KG1 (cell line): ENCODE results near the gene RIPOR3.
"Not testable (repeated sequence)": the region's sequence is repeated elsewhere in the genome, so short reads cannot be mapped to it uniquely, and the experiment has no call there.

ENCODE experiments used
- DNase-seq: peaks from one replicate; lab custom pipeline; 2025; lab: John Stamatoyannopoulos, UW

RIPOR3 gene

DNA sequence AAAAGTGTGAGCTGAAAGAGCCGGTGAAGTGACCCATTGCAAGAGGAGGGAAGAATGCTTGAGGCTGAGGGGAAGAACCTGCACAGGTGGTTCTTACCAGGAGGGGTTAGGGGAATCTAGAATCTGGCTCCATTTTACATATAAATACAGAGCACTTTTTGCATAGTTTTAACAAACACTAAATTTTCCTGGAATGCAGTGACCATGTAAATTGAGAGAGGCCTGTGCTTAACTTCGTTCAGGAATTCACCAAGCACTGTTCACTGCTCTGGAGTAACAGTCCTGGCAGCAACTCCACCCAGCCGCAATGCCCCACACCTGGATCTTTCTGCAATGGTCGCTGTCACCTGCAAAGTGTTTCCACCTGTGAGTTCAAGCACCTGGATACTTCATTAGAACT, 13.2 kb upstream of the RIPOR3 start:
- DNase-seq = no peak

DNA sequence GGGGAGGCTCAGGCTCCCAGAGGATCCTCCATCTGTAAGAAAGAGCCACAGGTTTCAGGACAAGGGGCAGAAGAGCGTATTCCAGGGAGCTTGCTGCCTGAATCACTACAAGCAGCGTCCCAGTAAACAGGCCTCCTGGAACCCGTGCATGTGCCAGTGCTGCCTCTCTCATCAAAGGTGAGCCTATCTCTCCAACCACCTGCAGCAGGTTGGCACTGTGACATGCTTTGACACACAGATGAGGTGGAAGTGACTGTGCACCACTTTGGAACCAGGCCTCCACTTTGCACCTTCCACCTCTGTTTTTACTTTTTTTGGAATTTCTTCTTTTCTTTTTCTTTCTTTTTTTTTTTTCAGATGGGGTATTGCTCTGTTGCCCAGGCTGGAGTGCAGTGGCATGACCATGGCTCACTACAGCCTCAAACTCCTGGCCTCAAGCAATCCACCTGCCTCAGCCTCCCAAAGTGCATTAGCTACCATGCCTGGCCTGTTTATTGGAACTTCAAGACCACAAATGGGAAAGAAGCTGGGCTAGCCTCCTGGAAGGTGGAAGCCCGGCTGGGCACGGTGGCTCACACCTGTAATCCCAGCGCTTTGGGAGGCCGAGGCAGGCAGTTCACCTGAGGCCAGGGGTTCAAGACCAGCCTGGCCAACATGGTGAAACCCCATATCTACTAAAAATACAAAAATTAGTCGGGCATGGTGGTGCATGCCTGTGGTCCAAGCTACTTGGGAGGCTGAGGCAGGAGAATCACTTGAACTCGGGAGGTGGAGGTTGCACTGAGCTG, 12.5 kb upstream of the RIPOR3 start:
- not testable (repeated sequence) for DNase-seq

DNA sequence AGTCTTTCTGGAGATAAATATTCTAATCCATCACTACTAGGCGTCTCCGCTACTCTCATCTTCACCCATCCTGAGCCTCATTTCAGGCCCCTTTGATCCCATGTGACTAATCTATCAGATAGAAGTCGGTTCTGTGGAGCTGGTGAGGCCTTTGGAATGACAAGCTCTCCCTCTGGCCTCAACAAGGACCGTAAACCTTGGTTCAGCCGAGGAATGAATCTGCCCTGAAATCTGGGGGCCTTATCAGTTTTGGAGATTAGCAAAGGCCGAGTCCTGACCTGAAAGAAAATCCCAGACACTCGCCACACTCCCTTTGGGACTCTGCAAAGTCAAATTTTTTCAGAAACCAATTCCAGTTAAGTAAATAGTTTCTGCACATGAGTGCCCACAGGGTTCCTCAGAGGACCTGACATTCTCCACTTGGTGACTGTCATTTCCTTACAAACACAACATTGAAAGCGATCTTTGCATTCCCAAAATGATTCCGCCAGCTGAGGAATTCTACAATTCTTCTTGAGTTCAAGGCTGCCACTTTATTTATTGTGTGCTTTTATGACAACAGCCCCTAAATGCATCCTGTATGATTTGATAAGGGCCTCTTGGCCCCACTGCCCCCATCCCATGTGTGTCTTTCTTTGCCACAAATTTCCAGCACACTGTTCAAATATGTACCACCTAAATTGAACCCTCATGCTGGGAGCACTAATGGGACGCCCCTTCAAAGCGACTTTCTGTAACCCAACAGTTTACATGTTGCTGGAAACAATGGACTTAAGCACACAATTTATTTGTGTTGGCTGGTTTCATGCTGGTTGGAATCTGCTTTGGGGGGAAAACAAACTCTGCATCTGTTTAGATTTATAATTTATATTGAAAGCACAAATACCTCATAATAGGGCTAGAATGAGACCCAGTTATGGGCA, 10.0 kb upstream of the RIPOR3 start:
- no peak for DNase-seq

DNA sequence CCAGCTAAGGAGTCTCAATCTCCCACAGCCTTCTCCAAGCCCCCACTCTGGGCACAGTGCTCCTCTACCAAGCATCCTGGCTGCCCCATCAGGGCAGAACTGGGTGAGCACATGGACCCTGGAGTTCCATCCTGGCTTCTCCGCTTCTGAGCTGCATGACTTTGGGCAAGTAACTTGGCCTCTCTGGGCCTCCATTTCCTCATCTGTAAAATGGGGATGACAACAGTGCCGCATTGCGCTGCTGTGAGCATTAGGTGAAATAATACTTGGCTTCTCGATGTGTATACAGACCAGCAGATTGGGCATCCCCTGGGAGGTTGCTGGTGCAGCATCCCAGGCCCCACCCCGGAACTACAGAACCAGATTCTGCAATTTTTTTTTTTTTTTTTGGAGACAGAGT, 8.3 kb upstream of the RIPOR3 start:
- no peak for DNase-seq

DNA sequence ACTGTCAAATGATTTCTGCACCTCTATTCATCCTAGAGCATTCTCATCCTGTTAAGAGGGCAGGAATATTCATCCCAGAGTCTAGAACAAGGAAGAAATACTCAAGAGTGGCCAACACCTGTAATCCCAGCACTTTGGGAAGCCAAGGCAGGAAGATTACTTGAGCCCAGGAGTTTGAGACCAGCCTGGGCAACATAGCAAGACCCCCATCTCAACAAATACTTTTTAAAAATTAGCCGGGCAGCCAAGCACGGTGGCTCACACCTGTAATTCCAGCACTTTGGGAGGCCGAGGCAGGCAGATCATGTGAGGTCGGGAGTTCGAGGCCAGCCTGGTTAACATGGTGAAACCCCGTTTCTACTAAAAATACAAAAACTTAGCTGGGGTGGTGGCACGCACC, 6.9 kb upstream of the RIPOR3 start:
- not testable (repeated sequence) for DNase-seq

DNA sequence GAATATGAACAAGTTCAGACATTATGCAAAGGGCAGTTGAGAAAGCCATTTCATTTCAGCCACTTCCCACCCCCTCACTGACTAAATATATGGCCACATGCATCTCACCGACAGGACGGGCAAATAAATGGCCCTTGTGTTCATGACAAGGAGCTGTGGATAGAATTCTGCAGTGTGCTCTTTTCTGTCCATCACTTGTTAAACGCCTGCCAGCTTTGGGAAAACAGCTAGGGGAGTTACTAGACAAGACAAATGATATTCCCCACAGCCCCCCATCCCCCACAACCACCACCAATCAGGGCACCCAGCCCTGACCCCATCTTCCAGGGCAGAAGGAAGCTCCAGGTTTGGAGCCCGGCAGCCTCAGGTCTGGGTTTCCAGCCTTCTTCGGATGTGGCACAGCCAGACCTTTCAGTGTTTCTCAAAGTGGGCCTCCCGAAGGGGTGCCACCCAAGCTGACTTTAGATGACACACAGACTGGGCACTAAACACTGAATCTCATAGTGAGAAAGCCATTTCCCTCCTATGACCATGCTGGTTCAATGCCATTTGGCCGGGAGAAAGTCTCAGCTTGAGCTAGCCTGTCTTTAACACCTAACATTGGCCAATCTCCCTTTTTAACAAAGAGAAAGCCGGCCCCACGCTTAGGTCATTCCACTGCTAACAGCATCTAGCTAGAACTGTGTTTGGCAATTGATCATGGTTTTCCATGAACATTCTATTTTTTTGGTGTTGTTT, 4.0 kb upstream of the RIPOR3 start:
- DNase-seq = no peak

DNA sequence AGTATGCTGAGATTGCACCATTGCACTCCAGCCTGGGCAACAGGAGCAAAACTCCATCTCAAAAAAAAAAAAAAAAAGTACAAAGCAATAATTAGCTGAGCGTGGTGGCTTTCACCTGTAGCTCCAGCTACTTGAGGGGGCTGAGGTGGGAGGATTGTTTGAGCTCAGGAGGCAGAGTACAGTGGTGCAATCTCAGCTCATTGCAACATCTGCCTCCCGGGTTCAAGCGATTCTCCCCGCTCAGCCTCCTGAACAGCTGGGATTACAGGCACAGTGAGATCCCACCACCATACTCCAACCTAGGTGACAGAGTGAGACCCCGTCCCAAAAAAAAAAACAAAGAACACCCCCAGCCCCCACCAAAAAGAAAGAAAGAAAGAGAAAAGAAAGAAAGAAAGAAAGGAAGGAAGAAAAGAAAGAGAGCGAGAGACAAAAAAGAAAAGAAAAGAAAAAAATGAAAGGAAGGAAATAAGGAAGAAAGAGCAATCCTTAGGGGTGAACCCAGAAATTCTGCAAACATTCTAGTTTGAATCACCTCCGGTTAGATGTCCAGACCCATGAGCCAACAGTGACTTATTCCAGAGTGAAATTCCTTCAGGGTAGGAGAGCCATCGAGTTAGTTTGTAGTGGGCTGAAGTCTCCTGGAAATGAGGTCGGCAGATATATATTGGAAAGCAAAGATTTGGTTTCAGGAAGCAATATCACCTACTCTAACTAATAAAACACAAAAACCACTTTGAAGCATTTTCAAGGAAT, 3.2 kb upstream of the RIPOR3 start:
- DNase-seq = no peak

DNA sequence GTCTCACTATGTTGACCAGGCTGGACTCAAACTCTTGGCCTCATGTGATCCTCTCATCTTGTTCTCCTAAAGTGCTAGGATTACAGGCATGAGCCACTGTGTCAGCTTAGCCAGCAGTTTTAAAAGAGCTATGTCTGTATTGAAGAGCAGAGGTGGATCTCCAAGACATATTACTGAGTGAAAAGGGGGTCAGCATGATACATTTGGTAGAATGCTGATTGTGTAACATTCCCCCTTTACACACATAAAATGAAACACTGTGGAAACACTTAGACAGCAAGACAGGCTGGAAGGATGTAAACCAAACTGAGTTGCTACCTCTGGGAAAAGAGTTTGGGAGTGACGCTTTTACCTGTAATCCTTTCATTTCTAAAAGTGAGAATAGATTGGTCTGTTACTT, 1.7 kb upstream of the RIPOR3 start:
- no peak for DNase-seq

DNA sequence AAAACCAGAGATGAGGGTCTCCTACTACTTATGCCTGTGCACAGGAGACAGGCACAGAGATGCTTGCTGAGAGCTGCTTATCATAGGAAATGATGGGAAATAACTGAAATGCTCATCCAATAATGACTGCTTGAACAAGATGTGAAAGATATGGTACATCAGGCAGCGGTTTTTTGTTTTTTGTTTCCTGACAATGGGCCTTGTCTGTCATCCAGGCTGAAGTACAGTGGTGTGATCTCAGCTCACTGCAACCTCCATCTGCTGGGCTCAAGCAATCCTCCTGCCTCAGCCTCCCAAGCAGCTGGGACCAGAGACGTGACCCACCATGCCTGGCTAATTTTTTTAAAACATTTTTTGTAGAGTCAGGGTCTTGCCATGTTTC, 1.2 kb upstream of the RIPOR3 start:
- DNase-seq = no peak

DNA sequence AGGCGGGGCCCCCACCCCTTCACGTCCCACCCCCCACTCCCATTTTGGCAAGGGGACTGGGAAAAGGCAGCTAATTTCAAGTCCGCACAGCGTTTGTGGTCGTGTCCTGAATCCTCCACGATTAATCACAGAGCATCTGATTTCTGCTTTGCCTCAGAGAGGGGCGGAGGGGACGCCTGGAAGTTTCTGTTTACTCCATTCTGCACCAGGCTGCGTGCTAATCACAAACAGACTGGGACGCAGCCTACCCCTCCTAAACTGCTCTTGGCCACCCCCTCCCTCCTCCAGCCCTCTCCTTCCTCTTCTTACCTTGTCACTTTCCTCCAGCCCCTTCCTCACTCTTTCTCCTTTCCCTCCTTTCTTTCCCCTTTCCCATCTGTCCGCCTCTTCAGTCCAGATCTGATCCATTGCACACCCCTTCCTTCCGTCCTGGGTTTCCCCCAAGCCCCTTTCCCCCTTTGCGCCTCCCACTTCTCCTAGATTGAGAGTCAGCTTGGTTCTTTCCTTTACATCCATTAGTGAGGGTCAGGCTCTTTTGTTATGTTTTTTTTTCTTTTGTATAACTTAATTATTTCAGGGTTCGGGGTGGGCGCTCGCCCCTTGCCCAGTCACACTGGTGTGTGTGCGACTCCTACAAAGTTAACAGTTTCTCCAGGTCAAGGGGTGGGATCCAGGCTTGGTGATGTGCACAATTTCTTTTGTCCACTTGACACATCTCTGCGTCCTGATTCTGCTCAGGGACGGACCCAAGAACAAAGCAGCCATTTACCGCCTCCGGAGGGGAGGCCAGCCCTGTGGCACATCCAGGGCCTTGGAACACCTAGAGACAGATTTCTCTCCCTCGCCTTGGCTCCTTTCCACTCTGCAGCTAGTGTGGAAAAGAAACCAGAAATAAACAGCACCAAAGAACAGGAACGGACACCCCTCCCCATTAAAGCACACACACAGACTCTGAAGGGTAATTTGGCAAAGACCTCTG, 520 bp upstream of the RIPOR3 start:
- no peak for DNase-seq

DNA sequence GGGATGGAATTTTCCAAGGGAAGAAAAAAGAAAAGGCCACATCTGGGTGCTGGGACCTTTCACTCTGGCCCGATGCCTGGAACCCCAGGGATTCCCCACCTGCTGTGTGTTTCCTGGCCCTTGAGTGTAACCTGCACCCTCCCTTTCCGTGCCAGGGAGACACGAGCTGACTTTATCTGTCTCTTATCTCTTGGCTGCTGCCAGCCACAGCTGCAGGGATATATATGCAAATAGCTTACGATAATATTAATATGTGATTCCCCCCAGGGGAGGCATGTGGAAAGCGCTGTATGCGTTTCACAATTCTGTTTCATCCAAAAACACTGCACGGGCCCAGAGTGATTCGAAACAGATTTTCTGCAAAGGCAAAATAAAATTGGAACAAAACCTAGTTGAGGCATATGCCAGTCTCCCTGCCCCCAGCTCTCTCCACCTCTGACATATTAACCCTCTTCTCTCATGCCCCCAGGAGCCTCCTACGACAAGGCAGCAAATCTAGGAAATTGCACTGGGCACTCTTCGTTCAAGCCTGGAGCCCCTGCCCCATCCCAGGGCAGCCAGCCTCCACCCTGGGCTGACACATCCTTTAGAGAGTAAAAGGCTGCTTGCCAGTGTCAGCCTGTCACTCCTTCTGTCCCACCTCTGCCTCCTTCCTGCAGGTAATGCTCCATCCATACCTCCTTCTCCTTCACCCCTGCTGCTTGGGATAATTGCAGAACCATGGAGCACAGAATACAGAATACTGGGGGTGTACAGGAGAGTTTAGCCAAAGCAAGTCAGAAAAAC, 1.3 kb downstream of the RIPOR3 start:
- DNase-seq = no peak

DNA sequence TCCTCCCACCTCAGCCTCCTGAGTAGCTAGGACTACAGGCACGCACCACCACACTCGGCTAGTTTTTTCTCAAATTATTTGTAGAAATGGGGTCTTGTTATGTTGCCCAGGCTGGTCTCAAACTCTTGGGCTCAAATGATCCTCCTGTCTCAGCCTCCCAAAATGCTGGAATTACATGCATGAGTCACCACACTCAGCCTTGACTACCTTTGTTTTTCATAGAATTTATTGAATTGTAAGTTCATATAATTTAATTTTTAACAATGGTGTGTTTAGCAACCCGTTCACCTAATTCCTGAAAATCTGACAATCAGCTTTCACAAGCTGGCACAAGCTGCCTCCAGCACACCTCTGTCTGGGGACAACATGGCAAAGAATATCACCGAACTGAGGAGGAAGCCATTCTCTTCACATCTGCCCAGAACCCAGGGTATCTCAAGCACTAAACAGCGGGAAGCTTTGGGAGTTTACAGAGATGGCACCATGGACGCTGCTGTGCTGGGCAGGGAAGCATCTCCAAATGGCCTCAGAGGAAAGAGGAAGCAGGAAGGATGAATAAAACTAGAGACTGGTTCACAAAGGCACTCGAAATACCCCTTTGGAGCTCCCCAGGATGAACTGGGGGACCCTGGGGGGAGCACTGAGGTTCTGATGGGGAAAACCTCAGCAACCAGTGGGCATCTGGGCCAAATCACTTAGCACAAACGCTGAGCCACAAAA, 2.9 kb downstream of the RIPOR3 start:
- DNase-seq = no peak

DNA sequence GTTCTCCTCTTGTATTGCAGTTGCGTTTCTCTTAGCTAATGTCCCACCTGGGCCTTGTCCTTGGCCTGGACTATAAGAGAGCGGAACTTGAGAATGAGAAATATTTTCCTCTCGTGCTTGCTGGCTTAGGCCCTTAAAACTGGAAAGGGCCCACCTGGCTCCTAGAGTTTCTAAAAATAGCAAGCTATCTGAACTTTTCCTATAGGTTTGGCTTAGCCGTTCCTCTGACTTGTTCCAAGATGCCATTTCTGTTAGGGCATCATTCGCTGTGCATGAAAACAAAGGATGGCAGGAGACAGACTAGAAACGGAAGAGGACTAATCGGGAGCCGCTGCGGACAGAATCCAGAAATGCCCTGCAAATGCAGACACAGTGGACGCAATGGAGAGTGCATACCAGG, 4.5 kb downstream of the RIPOR3 start:
- no peak for DNase-seq

DNA sequence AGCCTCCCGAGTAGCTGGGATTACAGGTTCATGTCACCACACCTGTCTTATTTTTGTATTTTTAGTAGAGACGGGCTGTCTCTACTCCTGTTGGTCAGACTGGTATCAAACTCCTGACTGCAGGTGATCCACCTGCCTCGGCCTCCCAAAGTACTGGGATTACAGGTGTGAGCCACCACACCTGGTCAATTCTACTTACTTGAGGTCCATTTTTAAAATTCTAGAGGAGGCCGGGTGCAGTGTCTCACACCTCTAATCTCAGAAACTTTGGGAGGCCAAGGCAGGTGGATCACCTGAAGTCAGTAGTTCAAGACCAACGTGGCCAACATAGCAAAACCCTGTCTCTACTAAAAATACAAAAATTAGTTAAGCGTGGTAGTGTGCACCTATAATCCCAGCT, 7.8 kb downstream of the RIPOR3 start:
- no peak for DNase-seq

DNA sequence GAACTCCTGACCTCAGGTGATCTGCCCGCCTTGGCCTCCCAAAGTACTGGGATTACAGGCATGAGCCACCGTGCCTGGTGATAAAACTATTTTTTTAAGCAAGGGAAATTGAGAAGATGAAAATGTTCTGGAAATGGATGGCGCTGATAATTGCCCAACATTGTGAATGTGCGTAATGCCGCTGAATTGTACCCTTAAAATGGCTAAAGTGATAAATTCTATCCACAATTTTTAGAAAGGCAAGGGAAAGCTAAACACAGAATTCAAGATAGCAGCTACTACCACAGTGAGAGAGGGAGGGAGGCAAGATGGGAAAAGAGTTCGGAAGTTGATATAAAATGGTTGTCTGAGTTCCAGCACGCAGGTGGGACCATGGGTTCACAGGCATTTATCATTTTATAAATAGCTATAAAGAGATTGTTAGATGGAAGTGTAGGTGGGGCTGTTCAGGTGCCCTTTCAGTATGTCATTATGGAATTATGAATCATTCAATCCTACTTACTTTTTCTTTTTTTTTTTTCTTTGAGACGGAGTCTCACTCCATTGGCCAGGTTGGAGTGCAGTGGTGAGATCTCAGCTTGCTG, 8.3 kb downstream of the RIPOR3 start:
- no peak for DNase-seq

DNA sequence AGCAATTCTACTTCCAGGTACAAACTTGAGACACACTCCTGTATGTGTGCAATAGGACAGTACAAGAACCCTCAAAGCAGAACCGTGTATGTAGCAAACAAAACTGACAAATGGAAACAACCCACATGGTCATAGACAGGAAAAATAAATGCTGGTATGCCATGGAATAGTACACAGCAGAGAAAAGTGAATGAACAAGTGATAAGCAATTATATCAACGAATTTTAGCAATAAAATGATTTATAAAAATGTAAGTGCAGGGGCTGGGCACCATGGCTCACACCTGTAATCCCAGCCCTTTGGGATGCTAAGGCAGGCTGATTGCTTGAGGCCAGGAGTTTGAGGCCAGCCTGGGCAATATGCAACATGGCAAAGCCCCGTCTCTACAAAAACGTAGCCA, 9.3 kb downstream of the RIPOR3 start:
- no peak for DNase-seq

DNA sequence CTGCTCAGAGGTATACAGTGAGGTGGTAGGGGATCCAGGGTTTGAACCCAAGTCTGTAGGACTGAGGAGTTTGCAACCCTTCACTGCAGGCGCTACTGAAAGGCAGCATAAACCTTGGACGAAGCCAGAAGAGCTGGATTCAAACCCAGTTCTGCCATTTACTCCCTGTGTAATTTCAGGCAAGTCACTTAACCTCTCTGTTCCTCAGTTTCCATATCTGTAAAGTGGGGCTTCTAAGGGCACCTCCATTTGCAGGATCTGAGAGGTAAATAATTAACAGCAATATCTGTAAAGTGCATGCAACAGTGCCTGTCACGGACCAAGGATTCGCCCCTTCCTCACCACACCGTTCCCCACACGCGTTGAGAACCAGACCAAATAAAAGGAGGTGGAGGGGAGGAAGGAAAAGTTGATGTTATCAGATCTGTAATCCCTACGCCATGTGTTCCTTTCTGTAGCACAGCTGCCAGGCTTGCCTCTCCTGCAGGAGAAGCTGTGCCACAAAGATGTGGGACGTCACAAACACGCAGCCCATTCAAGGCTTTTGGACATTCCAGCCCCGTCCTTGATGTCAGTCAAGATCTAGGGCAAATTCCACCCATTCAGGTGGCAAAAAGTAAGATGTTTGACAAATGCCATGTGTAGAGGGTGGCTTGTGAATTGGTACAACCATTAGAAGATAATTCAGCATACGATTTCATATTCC, 9.8 kb downstream of the RIPOR3 start:
- DNase-seq = no peak
